Measurements from ENCODE around the gene KIAA1328.

- TF ChIP-seq EZH2 (IDR thresholded peaks at IDR 0.05; ENCODE audit: low read length): no peak
- TF ChIP-seq, protein P1, sequence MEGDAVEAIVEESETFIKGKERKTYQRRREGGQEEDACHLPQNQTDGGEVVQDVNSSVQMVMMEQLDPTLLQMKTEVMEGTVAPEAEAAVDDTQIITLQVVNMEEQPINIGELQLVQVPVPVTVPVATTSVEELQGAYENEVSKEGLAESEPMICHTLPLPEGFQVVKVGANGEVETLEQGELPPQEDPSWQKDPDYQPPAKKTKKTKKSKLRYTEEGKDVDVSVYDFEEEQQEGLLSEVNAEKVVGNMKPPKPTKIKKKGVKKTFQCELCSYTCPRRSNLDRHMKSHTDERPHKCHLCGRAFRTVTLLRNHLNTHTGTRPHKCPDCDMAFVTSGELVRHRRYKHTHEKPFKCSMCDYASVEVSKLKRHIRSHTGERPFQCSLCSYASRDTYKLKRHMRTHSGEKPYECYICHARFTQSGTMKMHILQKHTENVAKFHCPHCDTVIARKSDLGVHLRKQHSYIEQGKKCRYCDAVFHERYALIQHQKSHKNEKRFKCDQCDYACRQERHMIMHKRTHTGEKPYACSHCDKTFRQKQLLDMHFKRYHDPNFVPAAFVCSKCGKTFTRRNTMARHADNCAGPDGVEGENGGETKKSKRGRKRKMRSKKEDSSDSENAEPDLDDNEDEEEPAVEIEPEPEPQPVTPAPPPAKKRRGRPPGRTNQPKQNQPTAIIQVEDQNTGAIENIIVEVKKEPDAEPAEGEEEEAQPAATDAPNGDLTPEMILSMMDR (optimal IDR thresholded peaks at IDR 0.05 in 1 of 3, IDR thresholded peaks at IDR 0.05 in 1 of 3, conservative IDR thresholded peaks at IDR 0.05 in 1 of 3; ENCODE audit: extremely low read depth in 1 of 3, insufficient read depth in 2 of 3, low read length in 3 of 3): no peak
These were observed 20.2 kb upstream of the KIAA1328 start for GRCh38 chr18:36808681-36809080.
